Sigmoid colon (tissue), 4 donors: ENCODE data around the gene SLC7A6OS.

Source experiments
- CTCF ChIP-seq, 4 experiments: fragments of 450-650 bp in 3 of 4; fragments of 200-600 bp in 1 of 4; IDR thresholded peaks; one replicate each; pipeline ENCODE4 v1.5.1; 2016 to 2019; ENCODE audit warnings: antibody characterized with exemption in 4 of 4, mild to moderate bottlenecking in 3 of 4, moderate library complexity in 2 of 4
- EP300 ChIP-seq, 4 donors: sonication (generic); formaldehyde crosslinking; IDR thresholded peaks; one replicate each; pipeline ENCODE4 v1.6.1; 2017; ENCODE audit warnings: antibody characterized with exemption in 4 of 4

DNA sequence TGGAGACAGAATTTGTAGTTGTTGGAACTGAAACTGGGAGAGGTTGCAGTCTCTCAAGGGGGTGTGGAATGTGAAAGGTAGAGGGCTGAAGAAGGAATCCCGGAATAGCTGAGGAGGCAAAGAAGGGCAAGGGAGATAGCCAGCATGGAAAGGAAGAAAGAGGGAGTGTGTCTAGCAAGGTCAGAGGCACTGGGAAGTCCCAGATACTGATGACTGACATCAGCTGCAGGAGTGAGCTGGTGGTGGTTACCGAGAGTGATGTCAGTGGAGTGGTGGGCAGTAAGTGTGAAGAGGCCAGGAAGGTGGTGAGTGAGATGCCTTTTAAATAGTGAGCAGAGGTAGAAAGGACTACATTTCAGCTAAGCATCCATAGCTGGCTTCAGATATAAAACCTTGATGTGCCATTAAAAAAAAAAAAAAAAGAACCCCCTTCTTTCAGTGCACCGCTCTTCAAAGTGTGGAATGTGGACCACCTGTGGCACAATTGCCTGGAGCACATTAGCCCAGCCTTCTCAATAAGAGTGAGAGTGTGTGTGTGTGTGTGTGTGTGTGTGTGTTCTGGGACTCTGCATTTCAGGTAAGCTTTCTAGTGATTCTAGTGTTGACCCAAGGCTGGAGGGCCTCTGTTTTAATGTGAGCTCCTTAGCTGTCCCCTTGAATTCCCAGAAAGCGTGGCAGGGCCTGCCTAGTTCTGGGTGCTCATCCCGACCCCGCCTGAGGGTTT, 8.6 kb upstream of the SLC7A6OS start:
- TF ChIP-seq CTCF (IDR thresholded peaks at IDR 0.05) (no peak), EP300 (IDR thresholded peaks at IDR 0.05) (no peak)
